ENCODE data around the gene TMEM53.
A peak's percentile ranks its signal among the peaks of the same experiment; 100 is the strongest.

Gene TMEM53

GRCh38 chr1:44674113-44675000 lies at the start of gene TMEM53, which contains the start of gene ARMH1:
TSS of gene TMEM53 (minus strand) at chr1:44674481. CDS start at chr1:44674391, 90 bp downstream.
TSS of gene ARMH1 (plus strand) at chr1:44674714. CDS start at chr1:44689698, 14,984 bp downstream.
- peak within 1 kb of the TSS; percentile 82 to 88 for H3K4me3 ChIP-seq (ENCODE audit: low read length in 2 of 2)
- peak within 1 kb of the TSS; percentile 98 to 99 for H3K27ac ChIP-seq (ENCODE audit: low read depth in 2 of 2, low read length in 2 of 2)
- peaks cover 25 to 38% of the 10 kb centered on the region in 2 donors for H3K4me1 ChIP-seq (ENCODE audit: control insufficient read depth in 2 of 2, insufficient read depth in 2 of 2, low read length in 2 of 2)
- H3K9ac ChIP-seq (ENCODE audit: low read depth in 1 of 2, low read length in 2 of 2), result peak within 1 kb of the TSS; percentile 88 to 95
- H3K36me3 ChIP-seq (ENCODE audit: control insufficient read depth in 2 of 2, insufficient read depth in 2 of 2, low read length in 2 of 2), result no peaks in the 10 kb centered on the region
- H3K9me3 ChIP-seq (ENCODE audit: control insufficient read depth in 2 of 2, low read length in 2 of 2), result no peaks in the 10 kb centered on the region
- no peaks in the 10 kb centered on the region for H3K27me3 ChIP-seq (ENCODE audit: control insufficient read depth in 2 of 2, insufficient read depth in 2 of 2, low read length in 2 of 2)

GRCh38 chr1:44723496-44724295 lies 49.4 kb upstream of the TMEM53 start:
- Histone ChIP-seq H3K27ac (ENCODE audit: low read depth in 2 of 2, low read length in 2 of 2) (peak overlapping the region in 1 of 2 donors; percentile 32), H3K36me3 (ENCODE audit: control insufficient read depth in 2 of 2, insufficient read depth in 2 of 2, low read length in 2 of 2) (no peaks in the 10 kb centered on the region), H3K4me3 (ENCODE audit: low read length in 2 of 2) (peak overlapping the region in 1 of 2 donors; percentile 48), H3K4me1 (ENCODE audit: control insufficient read depth in 2 of 2, insufficient read depth in 2 of 2, low read length in 2 of 2) (no peaks in the 10 kb centered on the region), H3K9ac (ENCODE audit: low read depth in 1 of 2, low read length in 2 of 2) (no peak overlapping the region), H3K9me3 (ENCODE audit: control insufficient read depth in 2 of 2, low read length in 2 of 2) (no peaks in the 10 kb centered on the region), H3K27me3 (ENCODE audit: control insufficient read depth in 2 of 2, insufficient read depth in 2 of 2, low read length in 2 of 2) (no peaks in the 10 kb centered on the region)

- Histone ChIP-seq H3K4me3 (ENCODE audit: low read length in 2 of 2) (peak overlapping the region in 1 of 2 donors; percentile 48), H3K4me1 (ENCODE audit: control insufficient read depth in 2 of 2, insufficient read depth in 2 of 2, low read length in 2 of 2) (no peaks in the 10 kb centered on the region), H3K27ac (ENCODE audit: low read depth in 2 of 2, low read length in 2 of 2) (peak overlapping the region in 1 of 2 donors; percentile 32), H3K36me3 (ENCODE audit: control insufficient read depth in 2 of 2, insufficient read depth in 2 of 2, low read length in 2 of 2) (no peaks in the 10 kb centered on the region), H3K27me3 (ENCODE audit: control insufficient read depth in 2 of 2, insufficient read depth in 2 of 2, low read length in 2 of 2) (no peaks in the 10 kb centered on the region), H3K9me3 (ENCODE audit: control insufficient read depth in 2 of 2, low read length in 2 of 2) (no peaks in the 10 kb centered on the region), H3K9ac (ENCODE audit: low read depth in 1 of 2, low read length in 2 of 2) (no peak overlapping the region)
These were observed 48.8 kb upstream of the TMEM53 start for GRCh38 chr1:44723064-44723463.

GRCh38 chr1:44721485-44722361 lies 47.4 kb upstream of the TMEM53 start:
- no peaks in the 10 kb centered on the region for H3K36me3 ChIP-seq (ENCODE audit: control insufficient read depth in 2 of 2, insufficient read depth in 2 of 2, low read length in 2 of 2)
- H3K27ac ChIP-seq (ENCODE audit: low read depth in 2 of 2, low read length in 2 of 2), result peak overlapping the region; percentile 20 to 43
- no peaks in the 10 kb centered on the region for H3K9me3 ChIP-seq (ENCODE audit: control insufficient read depth in 2 of 2, low read length in 2 of 2)
- H3K4me3 ChIP-seq (ENCODE audit: low read length in 2 of 2), result peak overlapping the region in 1 of 2 donors; percentile 20
- no peaks in the 10 kb centered on the region for H3K4me1 ChIP-seq (ENCODE audit: control insufficient read depth in 2 of 2, insufficient read depth in 2 of 2, low read length in 2 of 2)
- H3K27me3 ChIP-seq (ENCODE audit: control insufficient read depth in 2 of 2, insufficient read depth in 2 of 2, low read length in 2 of 2), result no peaks in the 10 kb centered on the region
- no peak overlapping the region for H3K9ac ChIP-seq (ENCODE audit: low read depth in 1 of 2, low read length in 2 of 2)

- H3K4me1 ChIP-seq (ENCODE audit: control insufficient read depth in 2 of 2, insufficient read depth in 2 of 2, low read length in 2 of 2), result no peaks in the 10 kb centered on the region
- no peaks in the 10 kb centered on the region for H3K27me3 ChIP-seq (ENCODE audit: control insufficient read depth in 2 of 2, insufficient read depth in 2 of 2, low read length in 2 of 2)
- no peaks in the 10 kb centered on the region for H3K9me3 ChIP-seq (ENCODE audit: control insufficient read depth in 2 of 2, low read length in 2 of 2)
- H3K9ac ChIP-seq (ENCODE audit: low read depth in 1 of 2, low read length in 2 of 2), result no peak overlapping the region
- H3K36me3 ChIP-seq (ENCODE audit: control insufficient read depth in 2 of 2, insufficient read depth in 2 of 2, low read length in 2 of 2), result no peaks in the 10 kb centered on the region
- H3K27ac ChIP-seq (ENCODE audit: low read depth in 2 of 2, low read length in 2 of 2), result no peak overlapping the region
- H3K4me3 ChIP-seq (ENCODE audit: low read length in 2 of 2), result no peak overlapping the region
These were observed 46.0 kb upstream of the TMEM53 start for GRCh38 chr1:44720281-44720680.

- Histone ChIP-seq H3K27ac (ENCODE audit: low read depth in 2 of 2, low read length in 2 of 2) (no peak overlapping the region), H3K27me3 (ENCODE audit: control insufficient read depth in 2 of 2, insufficient read depth in 2 of 2, low read length in 2 of 2) (no peaks in the 10 kb centered on the region), H3K4me1 (ENCODE audit: control insufficient read depth in 2 of 2, insufficient read depth in 2 of 2, low read length in 2 of 2) (no peaks in the 10 kb centered on the region), H3K36me3 (ENCODE audit: control insufficient read depth in 2 of 2, insufficient read depth in 2 of 2, low read length in 2 of 2) (no peaks in the 10 kb centered on the region), H3K4me3 (ENCODE audit: low read length in 2 of 2) (no peak overlapping the region), H3K9ac (ENCODE audit: low read depth in 1 of 2, low read length in 2 of 2) (no peak overlapping the region), H3K9me3 (ENCODE audit: control insufficient read depth in 2 of 2, low read length in 2 of 2) (no peaks in the 10 kb centered on the region)
These were observed 45.0 kb upstream of the TMEM53 start for GRCh38 chr1:44719318-44719717.

GRCh38 chr1:44718091-44718490 lies 43.8 kb upstream of the TMEM53 start:
- Histone ChIP-seq H3K4me3 (ENCODE audit: low read length in 2 of 2) (no peak overlapping the region), H3K27ac (ENCODE audit: low read depth in 2 of 2, low read length in 2 of 2) (no peak overlapping the region), H3K9ac (ENCODE audit: low read depth in 1 of 2, low read length in 2 of 2) (no peak overlapping the region), H3K27me3 (ENCODE audit: control insufficient read depth in 2 of 2, insufficient read depth in 2 of 2, low read length in 2 of 2) (no peaks in the 10 kb centered on the region), H3K36me3 (ENCODE audit: control insufficient read depth in 2 of 2, insufficient read depth in 2 of 2, low read length in 2 of 2) (no peaks in the 10 kb centered on the region), H3K9me3 (ENCODE audit: control insufficient read depth in 2 of 2, low read length in 2 of 2) (no peaks in the 10 kb centered on the region), H3K4me1 (ENCODE audit: control insufficient read depth in 2 of 2, insufficient read depth in 2 of 2, low read length in 2 of 2) (no peaks in the 10 kb centered on the region)

GRCh38 chr1:44717653-44718052 lies 43.4 kb upstream of the TMEM53 start:
- Histone ChIP-seq H3K9me3 (ENCODE audit: control insufficient read depth in 2 of 2, low read length in 2 of 2) (no peaks in the 10 kb centered on the region), H3K9ac (ENCODE audit: low read depth in 1 of 2, low read length in 2 of 2) (no peak overlapping the region), H3K36me3 (ENCODE audit: control insufficient read depth in 2 of 2, insufficient read depth in 2 of 2, low read length in 2 of 2) (no peaks in the 10 kb centered on the region), H3K4me1 (ENCODE audit: control insufficient read depth in 2 of 2, insufficient read depth in 2 of 2, low read length in 2 of 2) (no peaks in the 10 kb centered on the region), H3K27ac (ENCODE audit: low read depth in 2 of 2, low read length in 2 of 2) (no peak overlapping the region), H3K4me3 (ENCODE audit: low read length in 2 of 2) (no peak overlapping the region), H3K27me3 (ENCODE audit: control insufficient read depth in 2 of 2, insufficient read depth in 2 of 2, low read length in 2 of 2) (no peaks in the 10 kb centered on the region)

GRCh38 chr1:44717156-44717555 lies 42.9 kb upstream of the TMEM53 start:
- Histone ChIP-seq H3K4me3 (ENCODE audit: low read length in 2 of 2) (no peak overlapping the region), H3K9ac (ENCODE audit: low read depth in 1 of 2, low read length in 2 of 2) (no peak overlapping the region)

More at GRCh38 chr1:44717156-44717555, 42.9 kb upstream of the TMEM53 start:
- H3K27ac ChIP-seq (ENCODE audit: low read depth in 2 of 2, low read length in 2 of 2), result no peak overlapping the region
- H3K27me3 ChIP-seq (ENCODE audit: control insufficient read depth in 2 of 2, insufficient read depth in 2 of 2, low read length in 2 of 2), result no peaks in the 10 kb centered on the region
- H3K9me3 ChIP-seq (ENCODE audit: control insufficient read depth in 2 of 2, low read length in 2 of 2), result no peaks in the 10 kb centered on the region
- no peaks in the 10 kb centered on the region for H3K4me1 ChIP-seq (ENCODE audit: control insufficient read depth in 2 of 2, insufficient read depth in 2 of 2, low read length in 2 of 2)
- no peaks in the 10 kb centered on the region for H3K36me3 ChIP-seq (ENCODE audit: control insufficient read depth in 2 of 2, insufficient read depth in 2 of 2, low read length in 2 of 2)
